ENCODE measurements around the gene FAM229A. TPM values are rescaled to one million over a fixed set of nuclear protein-coding genes. Genes with fewer than 3 reads are reported as not detected.

Gene FAM229A
- total RNA-seq, 1 experiment from 2014 or later = 13.4 TPM

GRCh38 chr1:32367912-32368635 lies 5.8 kb upstream of the FAM229A start:
- BruUV-seq (replicated peaks) = no TSS peak
- no peak for DNase-seq (ENCODE audit: unreplicated experiment)
- intact Hi-C loops (cut with micrococcal nuclease) = no loop called here
- no peak overlapping the region for H3K4me3 Mint-ChIP-seq (ENCODE audit: unreplicated experiment)
- no peaks in the 10 kb centered on the region for H3K4me1 Mint-ChIP-seq (ENCODE audit: insufficient read depth, unreplicated experiment)
- H3K9me3 Mint-ChIP-seq (ENCODE audit: unreplicated experiment) = no peaks in the 10 kb centered on the region
- H3K27ac Mint-ChIP-seq (ENCODE audit: low read depth, unreplicated experiment) = no peak overlapping the region
- ChIA-PET POLR2A (no interaction called here), CTCF (interaction anchor here (0.5 to 1.0 kb wide), 2 partner anchors 152 to 302 kb away, joined by 3 to 4 read pairs; no protein-coding TSS in a partner anchor)
- H3K36me3 Mint-ChIP-seq (ENCODE audit: insufficient read depth, unreplicated experiment) = peaks cover 82% of the 10 kb centered on the region
- no peaks in the 10 kb centered on the region for H3K27me3 Mint-ChIP-seq (ENCODE audit: insufficient read depth, unreplicated experiment)
- no peak for TF ChIP-seq CTCF (IDR thresholded peaks at IDR 0.05; ENCODE audit: unreplicated experiment)

- Mint-ChIP-seq H3K4me3 (ENCODE audit: unreplicated experiment) (no peak overlapping the region), H3K4me1 (ENCODE audit: insufficient read depth, unreplicated experiment) (no peaks in the 10 kb centered on the region), H3K9me3 (ENCODE audit: unreplicated experiment) (no peaks in the 10 kb centered on the region), H3K36me3 (ENCODE audit: insufficient read depth, unreplicated experiment) (peaks cover 70% of the 10 kb centered on the region), H3K27ac (ENCODE audit: low read depth, unreplicated experiment) (no peak overlapping the region), H3K27me3 (ENCODE audit: insufficient read depth, unreplicated experiment) (no peaks in the 10 kb centered on the region)
- TF ChIP-seq CTCF (IDR thresholded peaks at IDR 0.05; ENCODE audit: unreplicated experiment) = no peak
- CTCF ChIA-PET = interaction anchor here (0.5 to 0.6 kb wide), 2 partner anchors 17 to 374 kb away, joined by 3 to 4 read pairs; no protein-coding TSS in a partner anchor
- intact Hi-C loops (cut with micrococcal nuclease) = no loop called here
- POLR2A ChIA-PET = interaction anchor here (0.7 to 2.2 kb wide), 3 partner anchors 12 to 29 kb away, joined by 3 to 6 read pairs (median 4); partner anchors contain the start of gene BSDC1
- BruUV-seq (replicated peaks) = TSS peak; percentile 17
- no peak for DNase-seq (ENCODE audit: unreplicated experiment)
Observed at GRCh38 chr1:32365445-32365844, 3.2 kb upstream of the FAM229A start.

- BruUV-seq (replicated peaks) = no TSS peak
- Mint-ChIP-seq H3K36me3 (ENCODE audit: insufficient read depth, unreplicated experiment) (peaks cover 68% of the 10 kb centered on the region), H3K27ac (ENCODE audit: low read depth, unreplicated experiment) (no peak overlapping the region), H3K4me1 (ENCODE audit: insufficient read depth, unreplicated experiment) (no peaks in the 10 kb centered on the region), H3K9me3 (ENCODE audit: unreplicated experiment) (no peaks in the 10 kb centered on the region), H3K27me3 (ENCODE audit: insufficient read depth, unreplicated experiment) (no peaks in the 10 kb centered on the region), H3K4me3 (ENCODE audit: unreplicated experiment) (no peak overlapping the region)
- no peak for DNase-seq (ENCODE audit: unreplicated experiment)
- POLR2A ChIA-PET = interaction anchor here (0.8 to 2.2 kb wide), 2 partner anchors 12 to 30 kb away, joined by 4 to 6 read pairs; partner anchors contain the start of gene BSDC1
- CTCF ChIA-PET = interaction anchor here (0.5 kb wide), 1 partner anchor 17 kb away, joined by 3 read pairs; no protein-coding TSS in a partner anchor
- TF ChIP-seq CTCF (IDR thresholded peaks at IDR 0.05; ENCODE audit: unreplicated experiment) = no peak
- intact Hi-C loops (cut with micrococcal nuclease) = no loop called here
Observed at GRCh38 chr1:32364836-32365235, 2.6 kb upstream of the FAM229A start.

- BruUV-seq (replicated peaks) = no TSS peak
- H3K4me3 Mint-ChIP-seq (ENCODE audit: unreplicated experiment) = no peak overlapping the region
- peaks cover 62% of the 10 kb centered on the region for H3K36me3 Mint-ChIP-seq (ENCODE audit: insufficient read depth, unreplicated experiment)
- H3K27me3 Mint-ChIP-seq (ENCODE audit: insufficient read depth, unreplicated experiment) = no peaks in the 10 kb centered on the region
- H3K27ac Mint-ChIP-seq (ENCODE audit: low read depth, unreplicated experiment) = no peak overlapping the region
- POLR2A ChIA-PET = interaction anchor here (0.6 to 2.2 kb wide), 3 partner anchors 11 to 148 kb away, joined by 3 to 6 read pairs (median 4); partner anchors contain the start of gene BSDC1
- CTCF ChIA-PET = interaction anchor here (0.6 to 0.8 kb wide), 2 partner anchors 11 to 12 kb away, joined by 4 read pairs; no protein-coding TSS in a partner anchor
- no peaks in the 10 kb centered on the region for H3K9me3 Mint-ChIP-seq (ENCODE audit: unreplicated experiment)
- TF ChIP-seq CTCF (IDR thresholded peaks at IDR 0.05; ENCODE audit: unreplicated experiment) = no peak
- intact Hi-C loops (cut with micrococcal nuclease) = no loop called here
- DNase-seq (ENCODE audit: unreplicated experiment) = peak; percentile 23
- H3K4me1 Mint-ChIP-seq (ENCODE audit: insufficient read depth, unreplicated experiment) = no peaks in the 10 kb centered on the region
Observed at GRCh38 chr1:32363713-32364112, 1.4 kb upstream of the FAM229A start.

Data from MCF 10A (cell line).